K562 (cell line): ENCODE measurements around the gene ZNF625. TPM values are rescaled to one million over a fixed set of nuclear protein-coding genes. Genes with fewer than 3 reads are reported as not detected.

Source experiments
- ATAC-seq: fragments of 200-7000 bp; cut with Tn5 transposase; 3 replicates; pipeline ENCODE4 v1.9.1; 2020; ENCODE audit warnings: moderate library complexity
- BruUV-seq: library from RNA; stranded (reverse); fragments of 400-500 nt; replicated peaks from 2 replicates; lab custom pipeline; 2021; lab: Mats Ljungman, UMichigan
- CTCF ChIA-PET: fragments of 300-600 bp; formaldehyde crosslinking; extraction: SDS; loops from one replicate; lab custom pipeline; 2021; ENCODE audit warnings: low intra/inter-chr PET ratio; lab: Yijun Ruan, JAX
- POLR2A ChIA-PET: fragments of 300-600, 350-650 bp; sonication (Branson Sonifier 250); formaldehyde crosslinking; extraction: SDS; loops from one replicate; lab custom pipeline; 2021; ENCODE audit warnings: antibody characterized with exemption, inconsistent platforms; lab: Yijun Ruan, JAX
- DNase-seq, 4 experiments: peaks; one replicate each; pipeline versions ENCODE4 v3.0.0 to v3.0.0-alpha.2; 2011 to 2018; ENCODE audit warnings: low spot score in 3 of 4, mixed read lengths in 3 of 4; ENCODE audit errors: extremely low read depth in 1 of 4
- FAIRE-seq: peaks from 2 replicates; lab custom pipeline; 2011; peaks lifted over from hg19 to GRCh38; lab: Jason Lieb, UNC
- H2AFZ ChIP-seq: 2 replicates; pipeline ENCODE4 v1.6.0; 2011; ENCODE audit warnings: low read depth, low read length, control low read depth, inconsistent platforms
- H3K27ac ChIP-seq: fragments of 200-600 bp; 3 replicates; pipeline ENCODE4 v1.8.0; 2011; ENCODE audit warnings: low read depth, mild to moderate bottlenecking, control low read depth, inconsistent platforms, low read length, moderate library complexity, mixed read lengths; ENCODE audit errors: extremely low read depth
- H3K27me3 ChIP-seq, 2 experiments: fragments of 300-600 bp in 1 of 2; 2 replicates in 1 of 2; 3 replicates in 1 of 2; pipeline versions ENCODE4 v1.6.0 to v1.8.0; 2011; ENCODE audit warnings: inconsistent platforms in 2 of 2, low read length in 2 of 2, mild to moderate bottlenecking in 1 of 2, mixed read lengths in 1 of 2, moderate library complexity in 1 of 2; ENCODE audit not compliant: control insufficient read depth in 2 of 2, insufficient read depth in 2 of 2
- H3K36me3 ChIP-seq: fragments of 300-600 bp; 3 replicates; pipeline ENCODE4 v1.8.0; 2011; ENCODE audit warnings: mild to moderate bottlenecking, low read length, inconsistent platforms; ENCODE audit not compliant: control insufficient read depth, insufficient read depth
- H3K4me1 ChIP-seq, 2 experiments: fragments of 200-600 bp in 1 of 2; replicated peaks in 1 of 2; 2 replicates in 1 of 2; 3 replicates in 1 of 2; pipeline versions ENCODE4 v1.5.1 to v1.8.0; 2011; ENCODE audit warnings: inconsistent platforms in 2 of 2, low read length in 2 of 2, mild to moderate bottlenecking in 1 of 2, mixed read lengths in 1 of 2, moderate library complexity in 1 of 2; ENCODE audit not compliant: control insufficient read depth in 2 of 2, insufficient read depth in 2 of 2
- H3K4me2 ChIP-seq: 2 replicates; pipeline ENCODE4 v1.6.1; 2011; ENCODE audit warnings: low read length, control low read depth, inconsistent platforms, mixed read lengths; ENCODE audit not compliant: insufficient read depth
- H3K4me3 ChIP-seq: fragments of 200-600 bp; sonication (generic), shearing (Covaris generic); 2 replicates; pipeline ENCODE4 v1.5.1; 2016; ENCODE audit warnings: control low read depth, inconsistent platforms
- H3K79me2 ChIP-seq: fragments of 200-600 bp; 3 replicates; pipeline ENCODE4 v1.8.0; 2011; ENCODE audit warnings: low read length, inconsistent platforms; ENCODE audit not compliant: control insufficient read depth, insufficient read depth
- H3K9ac ChIP-seq, 2 experiments: 2 replicates each; pipeline versions ENCODE4 v1.6.0 to v1.6.1; 2011; ENCODE audit warnings: low read depth in 2 of 2, low read length in 2 of 2, control low read depth in 1 of 2, inconsistent platforms in 1 of 2, mild to moderate bottlenecking in 1 of 2, mixed read lengths in 1 of 2; ENCODE audit not compliant: insufficient read depth in 1 of 2
- H3K9me1 ChIP-seq: one replicate; pipeline ENCODE4 v1.6.0; 2011; ENCODE audit warnings: inconsistent platforms, mild to moderate bottlenecking, low read length, moderate library complexity; ENCODE audit not compliant: control insufficient read depth, insufficient read depth
- H3K9me3 ChIP-seq: replicated peaks from 2 replicates; pipeline ENCODE4 v1.5.1; 2011; ENCODE audit warnings: low read depth, low read length, inconsistent platforms; ENCODE audit not compliant: control insufficient read depth, insufficient read depth
- H4K20me1 ChIP-seq: replicated peaks from 2 replicates; pipeline ENCODE4 v1.6.1; 2011; ENCODE audit warnings: low read length, inconsistent platforms, mixed read lengths; ENCODE audit not compliant: control insufficient read depth, insufficient read depth
- CHD2 ChIP-seq: IDR thresholded peaks from 2 replicates; pipeline ENCODE4 v1.6.1; 2011; ENCODE audit warnings: low read depth, low read length
- EGR1 ChIP-seq: fragments of 450-650 bp; conservative IDR thresholded peaks from 2 replicates; pipeline ENCODE4 v1.6.1; 2017; ENCODE audit warnings: mild to moderate bottlenecking
- ETV1 ChIP-seq: fragments of 450-650 bp; conservative IDR thresholded peaks from 2 replicates; pipeline ENCODE4 v1.6.1; 2016; ENCODE audit warnings: missing genetic modification characterization, control low read depth, low read depth, missing compliant biosample characterization
- ETV5 ChIP-seq: sonication (generic); formaldehyde crosslinking; IDR thresholded peaks from 2 replicates; pipeline ENCODE4 v1.4.0; 2020; ENCODE audit warnings: low read depth, mild to moderate bottlenecking, missing genetic modification reagents
- KAT7 ChIP-seq: sonication (generic); formaldehyde crosslinking; IDR thresholded peaks from 2 replicates; pipeline ENCODE4 v1.8.0; 2022; ENCODE audit warnings: missing genetic modification reagents, mild to moderate bottlenecking, borderline replicate concordance
- MCM5 ChIP-seq: fragments of 450-650 bp; IDR thresholded peaks from 2 replicates; pipeline ENCODE4 v1.6.1; 2016; ENCODE audit warnings: low read depth
- MEIS2 ChIP-seq: fragments of 450-650 bp; IDR thresholded peaks from 2 replicates; pipeline ENCODE4 v1.6.1; 2014; ENCODE audit warnings: mild to moderate bottlenecking; ENCODE audit not compliant: partially characterized antibody
- RAD21 ChIP-seq, 2 experiments: fragments of 250-450 bp in 1 of 2; fragments of 450-650 bp in 1 of 2; sonication (Bioruptor Pico) in 1 of 2; formaldehyde crosslinking in 1 of 2; IDR thresholded peaks in 1 of 2; conservative IDR thresholded peaks in 1 of 2; 2 replicates each; pipeline versions ENCODE4 v1.4.0 to v1.8.0; 2020 to 2022; ENCODE audit warnings: mild to moderate bottlenecking in 2 of 2, moderate library complexity in 1 of 2
- SMAD4 ChIP-seq: fragments of 250-450 bp; sonication (Bioruptor Pico); conservative IDR thresholded peaks from 2 replicates; pipeline ENCODE4 v1.8.0; 2021; ENCODE audit warnings: inconsistent platforms, mild to moderate bottlenecking, moderate library complexity
- ZNF253 ChIP-seq: fragments of 250-450 bp; sonication (Bioruptor Pico); conservative IDR thresholded peaks from 2 replicates; pipeline ENCODE4 v1.6.1; 2021; ENCODE audit warnings: mild to moderate bottlenecking
- ZNF561 ChIP-seq: fragments of 450-650 bp; formaldehyde crosslinking; conservative IDR thresholded peaks from 2 replicates; pipeline ENCODE4 v1.4.0; 2020; ENCODE audit warnings: mild to moderate bottlenecking, moderate library complexity
- WGBS: fragments of 100-300 bp; shearing (Covaris generic); methylation state at CpG from one replicate; pipeline ENCODE4 v1.1.6; 2016; ENCODE audit warnings: low coverage, mixed read lengths; ENCODE audit not compliant: insufficient coverage; ENCODE audit errors: missing lambda C conversion rate; 5-methylcytosine and 5-hydroxymethylcytosine counted together
- in situ Hi-C: fragments of 300-500 bp; cut with MboI; formaldehyde crosslinking; loops from 4 replicates; pipeline ENCODE4 v1.15.0; 2018; ENCODE audit warnings: inconsistent platforms, mixed read lengths
- intact Hi-C: fragments of 100-400 bp; cut with micrococcal nuclease; formaldehyde crosslinking; loops from 2 replicates; pipeline ENCODE4 v1.14.2; 2022
- polyA plus RNA-seq, 8 experiments: library from polyadenylated mRNA; depleted of rRNA in 4 of 8; stranded (reverse) in 5 of 8; unstranded in 3 of 8; fragments of >200 nt; fragmentation: Nextera tagmentation in 2 of 8; fragmentation: Illumina TruSeq in 1 of 8; extraction: Ambion mirVana in 2 of 8; extraction: Trizol in 1 of 8; gene quantifications; 2 replicates each; pipeline versions ENCODE4 v1.2.1 to v1.2.3, GENCODE V29; 2011 to 2014; ENCODE audit warnings: inconsistent platforms in 1 of 8, missing spikeins in 1 of 8
- total RNA-seq, 7 experiments: library from RNA; depleted of rRNA in 6 of 7; stranded (reverse); fragments of >200 nt in 6 of 7; fragmentation: Illumina TruSeq in 2 of 7; extraction: Trizol in 2 of 7; gene quantifications; 2 replicates each; pipeline versions ENCODE4 v1.2.1 to v1.2.3, GENCODE V29; 2011 to 2021; ENCODE audit warnings: low replicate concordance in 1 of 7
- TF ChIP-seq, protein P1 (sequence below): fragments of 450-650 bp; IDR thresholded peaks from 2 replicates; pipeline ENCODE4 v1.6.1; 2016; ENCODE audit warnings: mild to moderate bottlenecking, moderate library complexity

Gene ZNF625
- total and polyA plus RNA-seq, 9 of the 15 experiments (the other 6 are each of a cell fraction or from before 2014, with no cell fraction given): 0.07 to 0.09 TPM; not detected in 7

DNA sequence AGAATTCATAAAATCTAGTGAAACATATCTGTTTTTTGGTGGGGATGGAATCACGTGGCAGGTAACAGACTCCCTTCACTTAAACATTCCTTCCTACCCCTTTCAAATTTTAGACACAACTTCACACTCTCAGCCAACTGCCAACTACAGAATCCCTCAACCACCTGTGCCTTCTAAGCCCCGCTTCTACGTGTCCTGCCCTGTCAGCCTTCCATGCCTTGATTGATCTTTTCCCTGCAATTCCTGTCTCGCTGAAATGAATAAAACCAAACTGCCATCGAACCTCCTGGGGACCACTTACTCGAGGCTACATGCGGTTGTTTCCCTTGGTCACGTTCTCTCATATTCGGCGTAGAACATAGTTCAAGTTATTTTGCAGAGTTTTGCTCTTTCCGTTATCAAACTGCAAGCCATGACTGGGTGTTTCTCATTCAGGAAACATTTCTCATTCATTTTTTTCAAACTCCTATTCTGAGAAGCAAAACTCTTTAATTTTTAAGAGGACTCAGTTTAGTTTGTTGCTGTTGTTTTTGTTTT lies 1.1 kb downstream of the ZNF625 start:
- WGBS: 22% methylated on average over 11 of the region's 11 CpGs
- BruUV-seq: no TSS peak
- CTCF ChIA-PET: no interaction called here
- Histone ChIP-seq H2AFZ (peak overlapping the region; percentile 28; the same call in 1 of the 2 replicates), H3K9me3 (peaks cover 3% of the 10 kb centered on the region; the same call in 1 of the 2 replicates), H3K4me3 (no peak overlapping the region), H3K36me3 (no peaks in the 10 kb centered on the region), H3K4me1 (peaks cover 0 to 10% of the 10 kb centered on the region in 2 experiments; a peak in 2 of 5 replicates), H3K4me2 (no peak overlapping the region), H3K9me1 (no peaks in the 10 kb centered on the region), H3K79me2 (no peaks in the 10 kb centered on the region), H3K9ac (no peak overlapping the region), H3K27me3 (peaks cover 6 to 23% of the 10 kb centered on the region in 2 experiments; a peak in 3 of 5 replicates), H4K20me1 (no peaks in the 10 kb centered on the region), H3K27ac (no peak overlapping the region)
- POLR2A ChIA-PET: interaction anchor here (0.6 kb wide), 1 partner anchor 736 kb away, joined by 3 read pairs; no protein-coding TSS in a partner anchor
- FAIRE-seq (no peak), ATAC-seq (no peak), DNase-seq (no peak)
- in situ Hi-C loops (no loop called here), intact Hi-C loops (no loop called here)
- TF ChIP-seq MEIS2 (no peak), CHD2 (no peak), ETV1 (tag) (no peak), ZNF561 (CRISPR knock-in tag) (no peak), EGR1 (no peak), ETV5 (no peak), KAT7 (CRISPR knock-in tag) (no peak), ZNF253 (CRISPR knock-in tag) (no peak), SMAD4 (CRISPR knock-in tag) (no peak), RAD21 (CRISPR knock-in tag; conservative IDR thresholded peaks at IDR 0.05 in 1 of 2, IDR thresholded peaks at IDR 0.05 in 1 of 2) (no peak), MCM5 (no peak)
- TF ChIP-seq, protein P1, sequence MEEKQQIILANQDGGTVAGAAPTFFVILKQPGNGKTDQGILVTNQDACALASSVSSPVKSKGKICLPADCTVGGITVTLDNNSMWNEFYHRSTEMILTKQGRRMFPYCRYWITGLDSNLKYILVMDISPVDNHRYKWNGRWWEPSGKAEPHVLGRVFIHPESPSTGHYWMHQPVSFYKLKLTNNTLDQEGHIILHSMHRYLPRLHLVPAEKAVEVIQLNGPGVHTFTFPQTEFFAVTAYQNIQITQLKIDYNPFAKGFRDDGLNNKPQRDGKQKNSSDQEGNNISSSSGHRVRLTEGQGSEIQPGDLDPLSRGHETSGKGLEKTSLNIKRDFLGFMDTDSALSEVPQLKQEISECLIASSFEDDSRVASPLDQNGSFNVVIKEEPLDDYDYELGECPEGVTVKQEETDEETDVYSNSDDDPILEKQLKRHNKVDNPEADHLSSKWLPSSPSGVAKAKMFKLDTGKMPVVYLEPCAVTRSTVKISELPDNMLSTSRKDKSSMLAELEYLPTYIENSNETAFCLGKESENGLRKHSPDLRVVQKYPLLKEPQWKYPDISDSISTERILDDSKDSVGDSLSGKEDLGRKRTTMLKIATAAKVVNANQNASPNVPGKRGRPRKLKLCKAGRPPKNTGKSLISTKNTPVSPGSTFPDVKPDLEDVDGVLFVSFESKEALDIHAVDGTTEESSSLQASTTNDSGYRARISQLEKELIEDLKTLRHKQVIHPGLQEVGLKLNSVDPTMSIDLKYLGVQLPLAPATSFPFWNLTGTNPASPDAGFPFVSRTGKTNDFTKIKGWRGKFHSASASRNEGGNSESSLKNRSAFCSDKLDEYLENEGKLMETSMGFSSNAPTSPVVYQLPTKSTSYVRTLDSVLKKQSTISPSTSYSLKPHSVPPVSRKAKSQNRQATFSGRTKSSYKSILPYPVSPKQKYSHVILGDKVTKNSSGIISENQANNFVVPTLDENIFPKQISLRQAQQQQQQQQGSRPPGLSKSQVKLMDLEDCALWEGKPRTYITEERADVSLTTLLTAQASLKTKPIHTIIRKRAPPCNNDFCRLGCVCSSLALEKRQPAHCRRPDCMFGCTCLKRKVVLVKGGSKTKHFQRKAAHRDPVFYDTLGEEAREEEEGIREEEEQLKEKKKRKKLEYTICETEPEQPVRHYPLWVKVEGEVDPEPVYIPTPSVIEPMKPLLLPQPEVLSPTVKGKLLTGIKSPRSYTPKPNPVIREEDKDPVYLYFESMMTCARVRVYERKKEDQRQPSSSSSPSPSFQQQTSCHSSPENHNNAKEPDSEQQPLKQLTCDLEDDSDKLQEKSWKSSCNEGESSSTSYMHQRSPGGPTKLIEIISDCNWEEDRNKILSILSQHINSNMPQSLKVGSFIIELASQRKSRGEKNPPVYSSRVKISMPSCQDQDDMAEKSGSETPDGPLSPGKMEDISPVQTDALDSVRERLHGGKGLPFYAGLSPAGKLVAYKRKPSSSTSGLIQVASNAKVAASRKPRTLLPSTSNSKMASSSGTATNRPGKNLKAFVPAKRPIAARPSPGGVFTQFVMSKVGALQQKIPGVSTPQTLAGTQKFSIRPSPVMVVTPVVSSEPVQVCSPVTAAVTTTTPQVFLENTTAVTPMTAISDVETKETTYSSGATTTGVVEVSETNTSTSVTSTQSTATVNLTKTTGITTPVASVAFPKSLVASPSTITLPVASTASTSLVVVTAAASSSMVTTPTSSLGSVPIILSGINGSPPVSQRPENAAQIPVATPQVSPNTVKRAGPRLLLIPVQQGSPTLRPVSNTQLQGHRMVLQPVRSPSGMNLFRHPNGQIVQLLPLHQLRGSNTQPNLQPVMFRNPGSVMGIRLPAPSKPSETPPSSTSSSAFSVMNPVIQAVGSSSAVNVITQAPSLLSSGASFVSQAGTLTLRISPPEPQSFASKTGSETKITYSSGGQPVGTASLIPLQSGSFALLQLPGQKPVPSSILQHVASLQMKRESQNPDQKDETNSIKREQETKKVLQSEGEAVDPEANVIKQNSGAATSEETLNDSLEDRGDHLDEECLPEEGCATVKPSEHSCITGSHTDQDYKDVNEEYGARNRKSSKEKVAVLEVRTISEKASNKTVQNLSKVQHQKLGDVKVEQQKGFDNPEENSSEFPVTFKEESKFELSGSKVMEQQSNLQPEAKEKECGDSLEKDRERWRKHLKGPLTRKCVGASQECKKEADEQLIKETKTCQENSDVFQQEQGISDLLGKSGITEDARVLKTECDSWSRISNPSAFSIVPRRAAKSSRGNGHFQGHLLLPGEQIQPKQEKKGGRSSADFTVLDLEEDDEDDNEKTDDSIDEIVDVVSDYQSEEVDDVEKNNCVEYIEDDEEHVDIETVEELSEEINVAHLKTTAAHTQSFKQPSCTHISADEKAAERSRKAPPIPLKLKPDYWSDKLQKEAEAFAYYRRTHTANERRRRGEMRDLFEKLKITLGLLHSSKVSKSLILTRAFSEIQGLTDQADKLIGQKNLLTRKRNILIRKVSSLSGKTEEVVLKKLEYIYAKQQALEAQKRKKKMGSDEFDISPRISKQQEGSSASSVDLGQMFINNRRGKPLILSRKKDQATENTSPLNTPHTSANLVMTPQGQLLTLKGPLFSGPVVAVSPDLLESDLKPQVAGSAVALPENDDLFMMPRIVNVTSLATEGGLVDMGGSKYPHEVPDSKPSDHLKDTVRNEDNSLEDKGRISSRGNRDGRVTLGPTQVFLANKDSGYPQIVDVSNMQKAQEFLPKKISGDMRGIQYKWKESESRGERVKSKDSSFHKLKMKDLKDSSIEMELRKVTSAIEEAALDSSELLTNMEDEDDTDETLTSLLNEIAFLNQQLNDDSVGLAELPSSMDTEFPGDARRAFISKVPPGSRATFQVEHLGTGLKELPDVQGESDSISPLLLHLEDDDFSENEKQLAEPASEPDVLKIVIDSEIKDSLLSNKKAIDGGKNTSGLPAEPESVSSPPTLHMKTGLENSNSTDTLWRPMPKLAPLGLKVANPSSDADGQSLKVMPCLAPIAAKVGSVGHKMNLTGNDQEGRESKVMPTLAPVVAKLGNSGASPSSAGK: no peak
